Breast epithelium (tissue), 3 donors: ENCODE results near the gene HMGXB3.

Experiments
- POLR2A ChIP-seq: fragments of 450-650 bp; IDR thresholded peaks from one replicate; pipeline ENCODE4 v1.6.1; 2016; ENCODE audit warnings: antibody characterized with exemption, mild to moderate bottlenecking, moderate library complexity
- POLR2AphosphoS5 ChIP-seq, 3 donors: sonication (generic); formaldehyde crosslinking; IDR thresholded peaks; one replicate each; pipeline ENCODE4 v1.6.1; 2017; ENCODE audit warnings: antibody characterized with exemption in 3 of 3
- TF ChIP-seq, protein P1 (sequence below), 3 donors: fragments of 450-650 bp; IDR thresholded peaks; one replicate each; pipeline ENCODE4 v1.5.1; 2016 to 2017; ENCODE audit warnings: antibody characterized with exemption in 3 of 3, mild to moderate bottlenecking in 3 of 3, moderate library complexity in 3 of 3

DNA sequence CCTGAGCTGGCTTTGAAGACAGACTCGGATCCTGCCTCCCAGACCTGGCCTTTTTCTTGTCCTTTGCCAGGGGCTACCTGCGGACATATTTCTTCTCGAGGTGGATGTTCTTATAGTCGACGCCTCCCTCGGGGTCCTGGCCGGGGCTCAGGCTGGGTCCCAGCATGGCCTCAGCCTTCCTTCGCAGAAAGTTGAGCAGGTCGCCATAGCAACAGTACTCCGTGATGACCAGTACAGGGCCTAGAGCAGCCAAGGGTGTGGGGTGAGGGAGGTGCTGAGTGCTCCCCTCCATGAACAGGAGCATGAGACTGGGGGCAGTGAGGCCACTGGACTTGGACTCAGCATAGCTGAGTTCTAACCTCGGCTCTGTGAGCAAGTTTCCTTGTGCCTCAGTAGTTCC, 59.1 kb downstream of the HMGXB3 start:
- TF ChIP-seq POLR2A (no peak), POLR2AphosphoS5 (IDR thresholded peaks at IDR 0.05) (no peak)
- TF ChIP-seq, protein P1, sequence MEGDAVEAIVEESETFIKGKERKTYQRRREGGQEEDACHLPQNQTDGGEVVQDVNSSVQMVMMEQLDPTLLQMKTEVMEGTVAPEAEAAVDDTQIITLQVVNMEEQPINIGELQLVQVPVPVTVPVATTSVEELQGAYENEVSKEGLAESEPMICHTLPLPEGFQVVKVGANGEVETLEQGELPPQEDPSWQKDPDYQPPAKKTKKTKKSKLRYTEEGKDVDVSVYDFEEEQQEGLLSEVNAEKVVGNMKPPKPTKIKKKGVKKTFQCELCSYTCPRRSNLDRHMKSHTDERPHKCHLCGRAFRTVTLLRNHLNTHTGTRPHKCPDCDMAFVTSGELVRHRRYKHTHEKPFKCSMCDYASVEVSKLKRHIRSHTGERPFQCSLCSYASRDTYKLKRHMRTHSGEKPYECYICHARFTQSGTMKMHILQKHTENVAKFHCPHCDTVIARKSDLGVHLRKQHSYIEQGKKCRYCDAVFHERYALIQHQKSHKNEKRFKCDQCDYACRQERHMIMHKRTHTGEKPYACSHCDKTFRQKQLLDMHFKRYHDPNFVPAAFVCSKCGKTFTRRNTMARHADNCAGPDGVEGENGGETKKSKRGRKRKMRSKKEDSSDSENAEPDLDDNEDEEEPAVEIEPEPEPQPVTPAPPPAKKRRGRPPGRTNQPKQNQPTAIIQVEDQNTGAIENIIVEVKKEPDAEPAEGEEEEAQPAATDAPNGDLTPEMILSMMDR (IDR thresholded peaks at IDR 0.05) = no peak
